ENCODE results near the gene DYNC1LI1.
A peak's percentile ranks its signal among the peaks of the same experiment; 100 is the strongest.
"Not testable (repeated sequence)": the region's sequence is repeated elsewhere in the genome, so short reads cannot be mapped to it uniquely, and the experiment has no call there.

The DYNC1LI1 gene

GRCh38 chr3:32583708-32584107, 13.1 kb upstream of the DYNC1LI1 start:
- DNase-seq (ENCODE audit: low spot score): no peak

GRCh38 chr3:32578669-32579068, 8.0 kb upstream of the DYNC1LI1 start:
- not testable (repeated sequence) for DNase-seq (ENCODE audit: low spot score)

GRCh38 chr3:32577581-32578556, 7.2 kb upstream of the DYNC1LI1 start:
- DNase-seq (ENCODE audit: low spot score): no peak

GRCh38 chr3:32577174-32577573, 6.5 kb upstream of the DYNC1LI1 start:
- DNase-seq (ENCODE audit: low spot score): no peak

GRCh38 chr3:32575451-32576113, 4.9 kb upstream of the DYNC1LI1 start:
- DNase-seq (ENCODE audit: low spot score): no peak

GRCh38 chr3:32571192-32571485, 481 bp upstream of the DYNC1LI1 start:
- DNase-seq (ENCODE audit: low spot score): no peak

GRCh38 chr3:32569540-32570420, 878 bp downstream of the DYNC1LI1 start:
- peak; percentile 79 for DNase-seq (ENCODE audit: low spot score)

- DNase-seq (ENCODE audit: low spot score): no peak
Observed at GRCh38 chr3:32568953-32569352, 1.7 kb downstream of the DYNC1LI1 start.

GRCh38 chr3:32564195-32564594, 6.5 kb downstream of the DYNC1LI1 start:
- no peak for DNase-seq (ENCODE audit: low spot score)

- no peak for DNase-seq (ENCODE audit: low spot score)
Observed at GRCh38 chr3:32562640-32563039, 8.0 kb downstream of the DYNC1LI1 start.

- no peak for DNase-seq (ENCODE audit: low spot score)
Observed at GRCh38 chr3:32557640-32558352, 12.9 kb downstream of the DYNC1LI1 start.

GRCh38 chr3:32556332-32556731, 14.3 kb downstream of the DYNC1LI1 start:
- DNase-seq (ENCODE audit: low spot score): no peak

- DNase-seq (ENCODE audit: low spot score): no peak
Observed at GRCh38 chr3:32553973-32554372, 16.7 kb downstream of the DYNC1LI1 start.

- DNase-seq (ENCODE audit: low spot score): no peak
Observed at GRCh38 chr3:32553459-32553858, 17.2 kb downstream of the DYNC1LI1 start.

GRCh38 chr3:32552013-32552412, 18.6 kb downstream of the DYNC1LI1 start:
- DNase-seq (ENCODE audit: low spot score): no peak

GRCh38 chr3:32551496-32551895, 19.2 kb downstream of the DYNC1LI1 start:
- no peak for DNase-seq (ENCODE audit: low spot score)

GRCh38 chr3:32551087-32551486, 19.6 kb downstream of the DYNC1LI1 start:
- DNase-seq (ENCODE audit: low spot score): no peak

- no peak for DNase-seq (ENCODE audit: low spot score)
Observed at GRCh38 chr3:32545305-32545704, 25.4 kb downstream of the DYNC1LI1 start.

GRCh38 chr3:32544894-32545293, 25.8 kb downstream of the DYNC1LI1 start:
- no peak for DNase-seq (ENCODE audit: low spot score)

GRCh38 chr3:32542807-32543206, 27.9 kb downstream of the DYNC1LI1 start:
- DNase-seq (ENCODE audit: low spot score): no peak

GRCh38 chr3:32540899-32541298, 29.8 kb downstream of the DYNC1LI1 start:
- DNase-seq (ENCODE audit: low spot score): no peak

GRCh38 chr3:32532434-32532833, 38.2 kb downstream of the DYNC1LI1 start:
- no peak for DNase-seq (ENCODE audit: low spot score)

Measured in left forelimb (tissue), 1 donor.